NCI-H526 treated with DMSO at 0.1 percent for 48 hours (cell line): ENCODE measurements around the gene ZNF594.
A peak's percentile ranks its signal among the peaks of the same experiment; 100 is the strongest.
"Not testable (repeated sequence)": the region's sequence is repeated elsewhere in the genome, so short reads cannot be mapped to it uniquely, and the experiment has no call there.

Source experiments
- DNase-seq: peaks from one replicate; lab custom pipeline; 2025; lab: John Stamatoyannopoulos, UW

ZNF594 gene

GRCh38 chr17:5191541-5192417, at the start of gene ZNF594:
ZNF594 (minus strand) TSS chr17:5191868; CDS start chr17:5184256, 7,612 bp downstream.
- DNase-seq: peak; percentile 81

DNA sequence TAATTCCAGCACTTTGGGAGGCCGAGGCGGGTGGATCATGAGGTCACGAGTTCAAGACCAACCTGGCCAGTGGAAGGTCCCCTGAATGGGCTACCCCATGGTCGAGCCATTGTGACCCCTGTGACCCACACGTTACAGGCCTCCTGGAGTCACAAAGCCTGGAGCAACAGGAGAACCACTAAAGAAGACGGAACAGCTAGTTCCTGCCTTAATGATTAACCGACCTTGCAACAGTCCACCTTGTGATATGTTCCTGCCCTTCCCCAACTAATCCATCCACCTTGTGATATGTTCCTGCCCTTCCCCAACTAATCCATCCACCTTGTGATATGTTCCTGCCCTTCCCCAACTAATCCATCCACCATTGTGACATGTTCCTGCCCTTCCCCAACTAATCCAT, 48.1 kb upstream of the ZNF594 start:
- DNase-seq: not testable (repeated sequence)

- DNase-seq: no peak
Measured at GRCh38 chr17:5238333-5238732, 46.7 kb upstream of the ZNF594 start.

DNA sequence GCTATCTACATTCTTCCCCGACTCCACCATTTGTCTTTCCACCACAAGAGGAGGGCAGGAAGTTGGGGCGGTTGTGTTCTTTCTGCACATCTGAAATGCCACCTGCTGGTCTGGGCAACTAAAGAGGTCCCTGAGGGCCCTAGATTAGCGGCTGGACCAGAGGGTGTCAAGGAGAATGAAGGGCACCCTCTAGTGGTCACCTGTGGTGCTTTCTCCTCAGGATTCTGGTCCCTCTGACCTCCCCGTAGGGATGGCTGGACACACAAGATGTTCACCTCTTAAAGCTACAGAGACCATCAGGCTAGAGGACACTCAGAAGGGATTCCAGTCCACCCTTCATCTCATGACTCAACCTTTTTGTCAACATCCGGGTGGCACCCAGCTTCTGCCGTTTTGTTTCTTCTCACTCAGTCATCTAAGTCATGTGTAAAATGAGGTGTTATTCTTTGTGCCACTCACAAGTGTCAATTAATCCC, 45.9 kb upstream of the ZNF594 start:
- peak; percentile 12 for DNase-seq

DNA sequence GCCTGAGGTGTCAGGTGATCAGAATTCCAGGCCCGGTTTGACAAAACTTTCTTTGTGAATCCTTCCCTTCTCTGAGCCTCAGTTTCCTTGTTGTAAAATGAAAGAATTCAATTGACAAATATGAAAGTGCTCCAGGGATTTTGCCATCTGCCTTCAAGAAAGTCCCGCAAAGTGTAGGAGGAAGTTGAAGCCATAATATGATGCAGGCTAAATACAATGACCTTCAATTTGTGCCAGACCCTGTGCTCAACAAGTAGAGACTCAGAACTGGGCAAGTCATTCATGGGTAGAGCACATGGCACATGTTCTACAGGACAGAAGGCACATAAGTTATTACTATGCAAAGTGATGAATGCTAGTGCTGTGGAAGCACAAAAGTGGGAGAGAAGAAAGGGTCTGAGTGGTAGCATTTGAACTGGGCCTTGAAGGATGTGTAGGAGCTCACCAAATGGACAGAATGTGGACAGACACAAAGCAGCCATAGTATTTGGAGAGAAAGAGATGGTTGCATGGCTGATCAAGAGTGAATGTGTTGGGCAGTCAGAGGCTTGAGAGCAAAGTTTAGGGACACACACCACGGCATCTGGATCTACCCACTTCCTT, 45.4 kb upstream of the ZNF594 start:
- no peak for DNase-seq

- DNase-seq: no peak
Measured at GRCh38 chr17:5234645-5235576, 43.2 kb upstream of the ZNF594 start, which contains the start of gene SCIMP. SCIMP (minus strand) TSS chr17:5234860; CDS start chr17:5234755, 105 bp downstream.

DNA sequence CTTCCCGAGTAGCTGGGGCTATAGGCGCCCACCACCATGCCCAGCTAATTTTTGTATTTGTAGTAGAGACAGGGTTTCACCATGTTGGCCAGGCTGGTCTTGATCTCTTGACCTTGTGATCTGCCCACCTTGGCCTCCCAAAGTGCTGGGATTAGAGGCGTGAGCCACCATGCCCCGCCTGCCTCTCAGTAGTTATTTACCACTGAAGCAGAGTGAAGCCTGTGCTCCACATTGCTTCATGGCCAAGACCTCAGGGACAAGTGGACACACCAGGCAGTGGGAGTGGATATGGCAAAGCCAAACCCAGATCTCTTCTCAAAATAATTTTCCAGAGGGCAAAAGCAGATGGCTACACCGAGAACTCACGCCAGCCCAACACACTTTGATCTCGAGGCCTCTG, 41.8 kb upstream of the ZNF594 start:
- DNase-seq: not testable (repeated sequence)

DNA sequence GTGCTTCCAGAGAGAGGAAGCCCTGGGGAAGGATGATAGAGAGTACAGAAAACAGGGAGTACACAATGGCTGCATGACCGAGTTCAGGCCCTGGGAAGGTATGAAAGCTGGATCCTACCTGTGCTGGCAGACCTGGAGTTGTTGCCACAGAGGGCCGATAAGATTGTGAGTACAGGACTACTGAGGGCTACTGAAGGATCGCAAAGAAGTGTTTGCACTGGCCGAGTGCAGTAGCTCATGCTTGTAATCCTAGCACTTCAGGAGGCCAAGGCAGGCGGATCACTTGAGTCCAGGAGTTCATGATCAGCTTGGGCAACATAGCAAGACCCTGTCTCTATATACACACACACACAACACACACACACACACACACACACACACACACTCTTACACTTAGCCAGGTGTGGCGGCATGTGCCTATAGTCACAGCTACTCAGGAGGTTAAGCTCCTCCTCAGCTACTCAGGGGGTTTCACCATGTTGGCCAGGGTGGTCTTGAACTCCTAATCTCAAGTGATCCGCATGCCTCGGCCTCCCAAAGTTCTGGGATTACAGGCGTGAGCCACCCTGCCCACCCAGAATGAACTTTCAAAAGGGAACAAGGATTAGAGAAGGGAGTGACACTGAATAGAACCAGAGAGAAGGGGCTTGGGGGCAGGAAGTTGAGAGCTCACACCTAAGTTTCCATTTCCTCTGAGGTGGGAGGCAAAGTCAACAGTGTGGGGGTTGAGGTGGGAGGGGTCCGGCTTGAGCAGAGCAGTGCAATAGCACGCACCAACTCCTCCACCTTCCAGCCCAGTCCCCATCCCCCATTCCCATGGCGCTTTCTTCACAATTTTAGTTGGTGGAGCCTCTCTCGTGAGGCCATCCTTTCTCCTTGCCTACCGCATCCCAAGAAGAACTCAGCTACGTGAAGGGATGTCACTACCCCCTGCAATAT, 35.5 kb upstream of the ZNF594 start:
- no peak for DNase-seq

DNA sequence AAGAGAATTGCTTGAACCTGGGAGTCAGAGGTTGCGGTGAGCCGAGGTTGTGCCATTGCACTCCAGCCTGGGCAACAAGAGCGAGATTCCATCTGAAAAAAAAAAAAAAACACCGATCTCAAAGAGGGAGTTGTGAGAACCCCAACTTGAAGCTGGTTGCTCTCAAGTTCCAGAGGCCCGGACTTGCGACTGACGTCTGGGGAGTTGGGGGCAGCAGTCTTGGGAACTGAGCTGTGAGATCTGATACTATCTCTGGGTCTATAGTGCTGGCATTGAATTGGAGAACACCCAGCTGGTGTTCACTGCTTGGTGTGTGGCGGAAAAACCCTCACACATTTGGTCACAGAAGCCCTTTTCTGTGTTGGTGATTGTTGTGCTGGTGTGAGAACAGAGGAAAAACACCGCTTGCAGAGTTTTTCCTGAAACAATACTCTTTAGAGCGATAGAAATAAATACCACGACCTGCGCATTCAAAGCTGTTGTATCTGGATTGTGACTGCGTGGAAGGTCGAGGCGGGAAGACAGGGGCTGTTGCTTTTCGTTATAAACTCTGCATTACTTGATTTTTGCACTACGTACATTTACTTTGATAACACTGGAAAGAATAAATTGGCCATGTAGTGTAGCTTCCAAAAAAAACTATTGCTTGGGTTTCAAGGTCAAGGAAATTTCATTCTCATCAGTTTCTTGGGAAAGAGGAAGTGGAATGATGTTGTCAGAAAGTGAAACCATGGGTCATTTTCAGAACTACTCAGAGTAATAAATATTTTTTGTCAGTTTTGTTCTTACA, 34.2 kb upstream of the ZNF594 start:
- no peak for DNase-seq

GRCh38 chr17:5221912-5222311, 30.2 kb upstream of the ZNF594 start:
- not testable (repeated sequence) for DNase-seq

- DNase-seq: no peak
Measured at GRCh38 chr17:5220074-5220473, 28.4 kb upstream of the ZNF594 start.

DNA sequence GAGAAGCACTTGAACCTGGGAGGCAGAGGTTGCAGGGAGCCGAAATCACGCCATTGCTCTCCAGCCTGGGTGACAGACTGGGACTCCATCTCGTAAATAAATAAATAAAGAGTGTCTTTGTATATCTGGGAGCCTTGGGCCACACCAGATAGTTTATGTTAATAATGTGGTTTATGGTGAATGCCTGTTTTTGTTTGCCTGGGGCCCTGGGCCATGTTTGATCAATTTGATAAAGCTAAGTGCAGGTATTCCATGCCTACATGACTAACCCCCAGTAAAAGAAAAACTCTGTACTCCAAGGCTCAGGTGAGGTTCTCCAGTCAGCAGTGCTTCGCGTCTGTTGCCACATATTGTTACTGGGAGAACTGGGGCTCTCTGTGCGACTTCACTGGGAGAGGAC, 27.9 kb upstream of the ZNF594 start:
- peak; percentile 33 for DNase-seq

DNA sequence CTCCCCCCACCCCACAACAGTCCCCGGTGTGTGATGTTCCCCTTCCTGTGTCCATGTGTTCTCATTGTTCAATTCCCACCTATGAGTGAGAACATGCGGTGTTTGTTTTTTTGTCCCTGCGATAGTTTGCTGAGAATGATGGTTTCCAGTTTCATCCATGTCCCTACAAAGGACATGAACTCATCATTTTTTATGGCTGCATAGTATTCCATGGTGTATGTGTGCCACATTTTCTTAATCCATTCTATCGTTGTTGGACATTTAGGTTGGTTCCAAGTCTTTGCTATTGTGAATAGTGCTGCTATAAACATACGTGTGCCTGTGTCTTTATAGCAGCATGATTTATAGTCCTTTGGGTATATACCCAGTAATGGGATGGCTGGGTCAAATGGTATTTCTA, 25.9 kb upstream of the ZNF594 start:
- DNase-seq: not testable (repeated sequence)

- DNase-seq: no peak
Measured at GRCh38 chr17:5211458-5211857, 19.8 kb upstream of the ZNF594 start.

DNA sequence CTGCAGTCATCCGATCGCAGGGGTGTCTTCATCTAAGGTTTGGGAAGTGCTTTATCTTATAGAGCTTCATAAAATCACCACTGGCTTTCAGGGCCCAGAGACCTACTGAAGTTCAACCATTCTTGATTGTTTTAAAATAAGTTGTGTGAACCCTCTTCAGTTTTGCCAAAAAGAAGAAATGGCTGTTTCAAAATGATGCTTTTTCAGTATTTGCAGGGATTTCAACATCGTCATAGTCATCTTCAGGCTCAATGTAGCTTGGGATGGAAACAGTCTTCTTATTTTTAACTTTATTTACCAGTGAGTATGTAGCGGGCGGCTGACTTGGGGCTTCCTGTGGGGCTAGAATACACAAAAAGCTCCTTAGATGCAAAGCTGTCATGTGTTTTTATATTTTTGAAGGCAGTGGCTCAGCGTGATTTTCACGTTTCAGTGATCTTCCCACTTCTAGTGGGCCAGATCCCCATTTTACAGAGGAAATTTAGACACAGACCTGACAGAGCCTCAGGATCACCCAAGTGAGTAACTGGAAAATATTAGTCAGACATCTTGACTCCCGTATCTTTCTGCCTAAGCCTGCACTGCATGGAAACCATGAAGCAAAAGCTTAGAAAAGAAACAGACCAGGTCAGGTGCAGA, 19.1 kb upstream of the ZNF594 start:
- no peak for DNase-seq

- no peak for DNase-seq
Measured at GRCh38 chr17:5210091-5210490, 18.4 kb upstream of the ZNF594 start.

DNA sequence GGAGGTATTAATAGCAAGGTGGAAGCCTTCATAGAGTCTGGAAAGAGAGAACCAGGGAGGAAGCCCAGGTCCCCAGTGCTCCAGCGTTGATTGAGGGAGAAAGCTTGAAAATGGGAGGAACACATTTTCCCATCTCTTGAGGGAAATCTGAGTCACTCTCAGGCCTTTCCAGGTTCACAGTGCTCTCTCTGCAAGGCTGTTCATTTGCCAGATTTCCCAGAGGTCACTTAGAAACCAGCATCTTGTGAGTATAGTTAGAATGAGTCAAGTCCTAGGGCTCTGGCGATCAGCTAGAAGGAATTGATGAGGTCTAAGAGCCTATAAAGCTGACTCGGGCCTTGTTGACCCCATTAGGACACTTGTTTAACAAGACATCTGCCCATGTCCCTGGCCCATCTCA, 17.7 kb upstream of the ZNF594 start:
- no peak for DNase-seq

GRCh38 chr17:5203908-5204294, 12.2 kb upstream of the ZNF594 start:
- DNase-seq: no peak

- no peak for DNase-seq
Measured at GRCh38 chr17:5203178-5203907, 11.7 kb upstream of the ZNF594 start.
